ENCODE results near the gene CELF6. TPM values are rescaled to one million over a fixed set of nuclear protein-coding genes. Genes with fewer than 3 reads are reported as not detected.

The CELF6 gene
- total RNA-seq, result 0.65 TPM

GRCh38 chr15:72319985-72320671 is at the start of gene CELF6:
CELF6 (minus strand) TSS chr15:72320157; CDS start chr15:72319874, 283 bp downstream.
- ATAC-seq (peak; percentile 50), DNase-seq (ENCODE audit: low spot score) (peak; percentile 50)

GRCh38 chr15:72368899-72369298 is 48.9 kb upstream of the CELF6 start:
- ATAC-seq, result peak; percentile 48
- no peak for DNase-seq (ENCODE audit: low spot score)

GRCh38 chr15:72368325-72368724 is 48.4 kb upstream of the CELF6 start:
- no peak for ATAC-seq
- DNase-seq (ENCODE audit: low spot score), result no peak

- ATAC-seq (peak; percentile 37), DNase-seq (ENCODE audit: low spot score) (no peak)
Observed at GRCh38 chr15:72365844-72366243, 45.9 kb upstream of the CELF6 start.

- ATAC-seq (no peak), DNase-seq (ENCODE audit: low spot score) (no peak)
Observed at GRCh38 chr15:72361176-72361575, 41.2 kb upstream of the CELF6 start.

- ATAC-seq, result peak; percentile 69
- DNase-seq (ENCODE audit: low spot score), result no peak
Observed at GRCh38 chr15:72358650-72359171, 38.8 kb upstream of the CELF6 start.

GRCh38 chr15:72358121-72358520 is 38.2 kb upstream of the CELF6 start:
- ATAC-seq (no peak), DNase-seq (ENCODE audit: low spot score) (no peak)

GRCh38 chr15:72354496-72354895 is 34.5 kb upstream of the CELF6 start:
- DNase-seq (ENCODE audit: low spot score), result no peak
- ATAC-seq, result no peak

- no peak for DNase-seq (ENCODE audit: low spot score)
- ATAC-seq, result no peak
Observed at GRCh38 chr15:72353266-72353665, 33.3 kb upstream of the CELF6 start.

- DNase-seq (ENCODE audit: low spot score) (no peak), ATAC-seq (no peak)
Observed at GRCh38 chr15:72345806-72346205, 25.8 kb upstream of the CELF6 start.

- no peak for DNase-seq (ENCODE audit: low spot score)
- peak; percentile 45 for ATAC-seq
Observed at GRCh38 chr15:72345280-72345679, 25.3 kb upstream of the CELF6 start.

- ATAC-seq, result no peak
- DNase-seq (ENCODE audit: low spot score), result no peak
Observed at GRCh38 chr15:72344602-72345001, 24.6 kb upstream of the CELF6 start.

GRCh38 chr15:72342385-72342784 is 22.4 kb upstream of the CELF6 start:
- ATAC-seq (peak; percentile 44), DNase-seq (ENCODE audit: low spot score) (no peak)

- ATAC-seq (no peak), DNase-seq (ENCODE audit: low spot score) (no peak)
Observed at GRCh38 chr15:72341361-72341760, 21.4 kb upstream of the CELF6 start.

GRCh38 chr15:72340366-72340765 is 20.4 kb upstream of the CELF6 start:
- ATAC-seq (no peak), DNase-seq (ENCODE audit: low spot score) (no peak)

GRCh38 chr15:72339777-72340177 is 19.8 kb upstream of the CELF6 start:
- ATAC-seq, result peak; percentile 50

GRCh38 chr15:72338617-72339321 is 18.8 kb upstream of the CELF6 start:
- ATAC-seq, result peak; percentile 33
- DNase-seq (ENCODE audit: low spot score), result no peak

More at GRCh38 chr15:72339777-72340177, 19.8 kb upstream of the CELF6 start:
- DNase-seq (ENCODE audit: low spot score), result no peak

- no peak for ATAC-seq
- no peak for DNase-seq (ENCODE audit: low spot score)
Observed at GRCh38 chr15:72338148-72338547, 18.2 kb upstream of the CELF6 start.

GRCh38 chr15:72334842-72335241 is 14.9 kb upstream of the CELF6 start:
- no peak for ATAC-seq
- DNase-seq (ENCODE audit: low spot score), result no peak

- no peak for DNase-seq (ENCODE audit: low spot score)
- ATAC-seq, result no peak
Observed at GRCh38 chr15:72331021-72331420, 11.1 kb upstream of the CELF6 start.

- ATAC-seq (no peak), DNase-seq (ENCODE audit: low spot score) (no peak)
Observed at GRCh38 chr15:72323752-72324151, 3.8 kb upstream of the CELF6 start.

- ATAC-seq (peak; percentile 90), DNase-seq (ENCODE audit: low spot score) (peak; percentile 51)
Observed at GRCh38 chr15:72319360-72319984, 485 bp downstream of the CELF6 start.

Data from left lobe of liver (tissue), 2 donors.